ENCODE results near the gene RSRC1.
"Not testable (repeated sequence)": the region's sequence is repeated elsewhere in the genome, so short reads cannot be mapped to it uniquely, and the experiment has no call there.

The RSRC1 gene, protein sequence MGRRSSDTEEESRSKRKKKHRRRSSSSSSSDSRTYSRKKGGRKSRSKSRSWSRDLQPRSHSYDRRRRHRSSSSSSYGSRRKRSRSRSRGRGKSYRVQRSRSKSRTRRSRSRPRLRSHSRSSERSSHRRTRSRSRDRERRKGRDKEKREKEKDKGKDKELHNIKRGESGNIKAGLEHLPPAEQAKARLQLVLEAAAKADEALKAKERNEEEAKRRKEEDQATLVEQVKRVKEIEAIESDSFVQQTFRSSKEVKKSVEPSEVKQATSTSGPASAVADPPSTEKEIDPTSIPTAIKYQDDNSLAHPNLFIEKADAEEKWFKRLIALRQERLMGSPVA

DNA sequence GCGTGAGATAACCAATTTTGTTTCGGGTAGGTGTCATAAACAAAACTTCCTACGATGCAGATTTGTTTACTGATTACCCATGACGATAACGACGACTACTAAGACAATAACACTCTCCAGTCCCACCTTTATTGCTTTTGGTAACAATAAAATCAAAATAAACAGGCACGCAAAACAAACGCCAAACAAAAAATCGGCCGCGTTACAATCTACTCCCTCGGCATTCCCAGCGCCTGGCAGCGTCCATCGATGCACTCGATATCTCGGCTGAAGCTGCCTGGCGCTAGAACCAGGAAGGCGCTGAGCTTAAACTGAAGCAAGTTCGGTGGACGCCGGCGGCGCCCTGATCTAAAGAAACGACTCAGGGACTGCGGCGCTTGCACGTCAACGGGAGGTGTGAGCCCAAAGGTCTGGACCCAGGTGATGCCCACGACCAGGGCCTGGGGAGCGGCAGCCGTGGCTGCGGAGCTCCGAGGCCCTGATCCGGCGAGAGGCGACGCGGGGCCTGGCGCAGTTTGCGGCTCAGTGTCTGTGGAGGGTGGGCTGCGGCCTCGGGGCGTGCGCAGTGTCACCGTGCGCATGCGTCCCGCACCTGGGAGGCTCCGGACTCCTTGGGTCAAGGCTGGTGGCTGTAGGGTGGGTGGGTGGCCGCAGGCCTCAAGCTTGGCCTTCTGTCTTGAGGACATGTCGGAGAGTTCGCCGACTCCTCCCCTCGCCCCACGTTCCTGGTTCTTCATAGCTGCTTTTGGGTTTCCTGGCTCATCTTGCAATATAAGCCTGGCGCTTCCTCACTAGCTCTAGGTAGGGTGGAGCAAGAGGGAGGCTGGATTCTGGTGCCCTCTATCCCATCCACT is at the start of gene RSRC1:
RSRC1 (plus strand) TSS at position 286 of the 854 bp plus-strand sequence. CDS start 12,016 bp downstream, outside the sequence.
- DNase-seq = peak; percentile 72

DNA sequence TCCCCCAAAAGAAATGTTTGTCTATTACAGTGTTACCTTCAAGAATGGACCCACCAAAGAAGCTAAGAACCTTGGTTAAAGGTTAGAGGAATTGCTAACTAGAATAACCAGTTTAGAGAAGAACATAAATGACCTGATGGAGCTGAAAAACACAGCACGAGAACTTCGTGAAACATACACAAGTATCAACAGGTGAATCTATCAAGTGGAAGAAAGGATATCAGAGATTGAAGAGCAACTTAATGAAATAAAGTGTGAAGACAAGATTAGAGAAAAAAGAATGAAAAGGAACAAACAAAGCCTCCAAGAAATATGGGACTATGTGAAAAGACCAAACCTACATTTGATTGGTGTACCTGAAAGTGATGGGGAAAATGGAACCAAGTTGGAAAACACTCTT is 44.3 kb upstream of the RSRC1 start:
- DNase-seq = not testable (repeated sequence)

DNA sequence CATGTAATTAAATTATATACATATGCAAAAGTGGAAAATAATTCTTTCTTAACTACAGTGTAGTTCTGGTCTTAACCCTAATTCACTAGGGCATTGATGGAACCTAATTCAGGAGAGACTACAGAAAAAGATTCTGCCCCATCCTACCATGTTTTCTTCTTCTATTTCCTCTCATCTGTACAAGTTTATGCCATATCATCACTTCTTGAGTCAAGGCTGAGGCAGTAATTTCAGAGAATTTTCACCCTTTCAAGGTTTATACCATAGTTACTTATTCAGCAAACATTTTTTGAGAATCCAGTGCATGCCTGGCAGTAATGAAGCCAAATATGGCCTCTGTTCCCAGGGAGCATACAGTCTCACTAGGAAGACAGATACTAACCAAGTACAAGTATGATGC is 37.1 kb upstream of the RSRC1 start:
- no peak for DNase-seq

DNA sequence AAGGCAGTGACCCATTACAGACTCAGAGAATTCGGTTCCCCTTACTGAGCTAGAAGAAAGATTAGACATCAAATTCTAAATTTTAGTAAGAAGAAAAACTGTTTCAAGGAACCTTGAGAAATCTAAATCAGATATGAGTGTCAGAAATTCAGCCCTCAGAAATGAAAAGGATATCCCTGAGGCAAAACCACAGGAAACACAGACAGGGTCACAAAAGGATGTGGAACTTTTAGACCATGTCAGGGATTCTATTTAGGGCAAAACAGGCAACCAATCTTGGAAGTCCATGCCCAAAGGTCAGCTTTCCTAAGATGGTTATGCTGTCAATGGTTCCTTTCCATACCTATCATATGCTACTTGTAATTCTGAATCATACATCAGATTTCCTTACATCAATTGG is 35.3 kb upstream of the RSRC1 start:
- no peak for DNase-seq

DNA sequence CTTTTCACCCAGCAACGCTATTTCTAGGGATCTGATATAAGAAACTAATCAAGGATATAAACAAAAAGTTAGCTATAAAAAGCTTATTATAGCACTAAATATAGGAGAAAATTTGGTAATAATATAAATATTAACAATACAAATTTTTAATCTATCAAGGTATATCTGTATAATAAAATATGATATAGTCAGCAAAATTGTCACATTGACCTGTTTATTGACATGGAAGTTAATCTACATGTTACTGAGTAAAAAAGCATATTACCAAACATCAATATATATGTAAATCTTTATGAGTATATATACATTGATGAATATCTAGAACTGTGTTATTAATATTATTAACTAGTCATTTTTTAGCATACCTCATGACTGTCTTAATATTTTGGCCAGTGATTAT is 30.3 kb upstream of the RSRC1 start:
- no peak for DNase-seq

DNA sequence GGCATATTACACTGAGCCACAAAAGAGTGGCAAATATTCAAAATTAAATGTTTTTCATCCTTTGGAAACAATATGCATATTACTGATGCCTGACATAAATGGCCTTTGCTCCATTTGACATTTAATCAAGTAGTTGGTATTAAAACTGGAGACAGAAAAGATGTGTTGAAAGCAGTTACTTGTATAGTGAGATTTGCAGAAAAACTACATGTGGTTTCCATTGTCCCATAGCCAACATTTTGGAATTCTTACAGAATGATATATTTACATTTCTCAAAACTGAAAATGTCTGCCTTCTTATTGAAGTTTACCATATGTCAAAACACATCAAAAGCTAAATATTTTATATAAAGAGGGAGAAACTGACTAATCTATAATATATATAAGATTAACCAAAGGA is 25.2 kb upstream of the RSRC1 start:
- DNase-seq = no peak

DNA sequence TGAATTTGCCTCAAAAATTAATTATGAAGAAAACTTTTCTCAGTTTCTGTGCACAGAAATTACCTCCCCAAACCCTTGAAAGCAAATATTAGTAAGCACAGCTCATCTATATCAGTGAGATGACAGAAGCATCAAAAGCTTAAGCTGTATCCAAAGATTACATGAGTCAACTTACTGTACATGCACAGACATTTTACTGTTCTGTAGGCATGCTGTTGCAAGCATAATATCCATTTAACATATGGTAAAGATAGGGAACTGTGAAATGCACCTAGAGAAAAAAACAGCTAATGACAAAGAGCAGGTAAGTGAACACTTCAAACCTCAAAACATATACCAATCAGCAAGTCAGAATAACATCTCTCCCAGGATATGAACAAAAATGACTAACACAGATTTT is 24.5 kb upstream of the RSRC1 start:
- no peak for DNase-seq

DNA sequence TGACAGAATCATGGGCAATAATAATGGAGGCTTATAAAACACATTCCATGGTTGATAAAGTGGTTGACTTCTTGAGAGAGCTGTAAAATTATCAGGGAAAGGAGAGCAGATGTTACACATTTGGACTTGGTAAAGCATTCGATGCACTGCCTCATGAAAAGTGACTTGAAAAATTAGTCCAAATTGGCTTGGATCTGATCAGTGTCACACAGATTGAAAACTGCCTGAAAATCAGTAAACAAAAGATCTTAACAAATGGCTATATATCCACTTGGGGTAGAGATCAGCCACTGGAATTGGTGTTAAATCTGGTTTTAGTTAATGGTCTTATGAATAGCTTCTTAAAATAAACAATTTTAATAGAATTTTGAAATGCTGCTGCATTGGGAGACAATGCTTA is 24.0 kb upstream of the RSRC1 start:
- DNase-seq = no peak

DNA sequence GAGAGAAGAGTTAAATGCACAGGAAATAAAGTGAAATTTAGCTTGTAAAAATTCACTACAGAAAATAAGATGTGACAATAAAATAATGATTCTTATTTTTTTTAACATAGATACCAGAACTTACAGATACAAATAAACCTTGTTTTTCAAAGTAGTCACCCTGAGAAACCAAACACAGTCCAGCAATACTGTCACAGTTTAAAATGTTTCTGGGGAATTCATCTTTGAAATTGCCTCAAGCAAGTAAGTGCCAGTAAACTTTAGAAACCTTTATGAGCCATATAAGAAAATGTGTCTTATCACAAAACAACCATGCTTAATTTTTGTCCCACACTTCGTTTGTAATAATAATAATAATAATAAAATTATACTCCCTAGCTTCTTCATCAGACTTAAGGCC is 23.5 kb upstream of the RSRC1 start:
- no peak for DNase-seq

DNA sequence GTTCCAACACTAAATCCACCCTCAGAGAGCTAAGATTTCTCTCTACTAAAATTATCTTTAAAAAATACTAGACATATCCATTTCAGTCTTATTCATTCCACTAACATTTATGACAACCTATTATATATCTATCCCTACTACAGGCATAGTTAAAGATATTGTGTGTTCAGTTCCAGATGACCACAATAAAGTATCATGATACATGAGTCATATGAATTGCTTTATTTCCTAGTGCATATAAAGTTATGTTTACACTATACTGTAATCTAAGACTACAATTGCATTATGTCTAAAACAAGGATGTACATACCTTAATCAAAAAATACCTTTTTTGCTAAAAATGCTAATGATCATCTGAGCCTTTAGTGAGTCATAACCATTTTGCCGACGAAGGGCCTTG is 23.1 kb upstream of the RSRC1 start:
- DNase-seq = no peak

DNA sequence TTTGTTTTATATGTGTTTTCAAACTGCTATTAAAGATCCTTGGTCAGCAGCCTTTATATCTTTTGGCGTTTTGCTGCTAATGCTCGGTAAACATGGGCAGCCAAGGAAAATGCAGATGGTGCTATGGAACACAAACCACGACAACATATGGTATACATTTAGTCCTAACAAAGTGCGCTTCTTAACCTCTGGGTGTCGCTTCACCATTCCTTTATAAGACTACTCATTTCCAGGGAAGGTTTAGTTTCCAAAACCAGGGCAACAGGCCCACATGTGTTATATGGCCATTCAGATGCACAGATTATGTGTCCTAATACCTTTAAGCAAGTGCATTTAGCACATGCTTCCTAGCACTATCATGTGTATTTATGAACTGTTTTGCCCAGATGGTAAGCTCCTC is 18.4 kb upstream of the RSRC1 start:
- no peak for DNase-seq

DNA sequence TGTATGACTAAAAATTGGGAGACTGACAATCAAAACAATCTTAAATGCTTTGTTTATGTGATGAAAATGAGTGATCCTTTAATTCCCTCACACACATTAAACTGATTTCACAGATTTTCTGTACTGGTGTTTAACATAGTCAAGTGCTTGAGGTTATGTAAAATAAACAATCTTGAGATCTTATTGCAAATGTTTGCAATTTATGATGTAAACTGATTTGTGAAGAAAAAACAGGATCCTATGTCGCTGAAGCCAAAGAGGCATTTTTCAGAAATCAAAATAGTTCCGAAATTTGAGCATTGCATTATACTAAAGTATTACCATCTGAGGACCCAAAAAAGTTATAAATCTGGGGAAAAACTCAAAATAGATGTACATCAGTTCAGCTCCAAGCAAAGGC is 16.4 kb upstream of the RSRC1 start:
- no peak for DNase-seq

DNA sequence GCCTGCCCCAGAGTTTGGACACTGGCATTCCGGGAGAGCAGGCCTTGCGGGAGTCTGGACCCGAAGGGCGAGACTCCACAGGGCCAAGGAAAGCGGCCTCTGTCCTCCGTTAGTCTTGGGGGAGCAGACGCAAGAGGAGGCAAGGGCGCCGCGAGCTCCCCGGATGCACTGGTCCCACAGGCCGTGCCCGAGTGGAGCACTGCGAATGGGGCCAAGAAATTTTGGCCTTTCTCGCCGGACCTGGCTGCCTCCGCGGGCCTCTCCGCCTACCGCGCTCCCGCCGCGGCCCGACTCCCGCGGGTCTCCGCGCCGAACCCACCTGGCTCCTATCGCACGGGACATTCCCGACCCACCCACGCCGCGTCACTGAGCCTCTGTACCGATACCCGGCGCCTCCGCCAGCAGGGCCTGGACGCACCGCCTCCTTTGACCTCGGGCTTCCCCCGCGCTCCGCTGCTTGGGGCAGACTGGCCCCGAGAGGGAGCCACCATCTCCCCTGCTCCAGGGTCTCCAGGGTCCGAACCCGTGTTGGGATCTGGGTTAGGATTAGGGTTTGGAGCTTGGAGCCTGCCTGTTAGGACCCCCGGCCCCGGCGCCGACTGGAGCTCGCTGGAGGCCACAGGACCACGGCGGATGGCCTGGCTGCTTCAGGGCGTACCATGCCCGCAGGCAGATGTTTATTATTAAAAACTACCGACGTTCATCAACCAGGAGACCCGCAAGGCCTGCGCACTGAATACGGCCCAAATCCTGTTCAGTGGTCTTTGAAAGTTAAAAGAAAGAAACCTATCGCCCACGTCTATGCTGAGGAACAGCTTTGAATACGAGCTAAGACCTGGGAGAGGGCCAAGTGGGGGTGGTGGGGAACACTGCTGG is 15.4 kb upstream of the RSRC1 start:
- no peak for DNase-seq

DNA sequence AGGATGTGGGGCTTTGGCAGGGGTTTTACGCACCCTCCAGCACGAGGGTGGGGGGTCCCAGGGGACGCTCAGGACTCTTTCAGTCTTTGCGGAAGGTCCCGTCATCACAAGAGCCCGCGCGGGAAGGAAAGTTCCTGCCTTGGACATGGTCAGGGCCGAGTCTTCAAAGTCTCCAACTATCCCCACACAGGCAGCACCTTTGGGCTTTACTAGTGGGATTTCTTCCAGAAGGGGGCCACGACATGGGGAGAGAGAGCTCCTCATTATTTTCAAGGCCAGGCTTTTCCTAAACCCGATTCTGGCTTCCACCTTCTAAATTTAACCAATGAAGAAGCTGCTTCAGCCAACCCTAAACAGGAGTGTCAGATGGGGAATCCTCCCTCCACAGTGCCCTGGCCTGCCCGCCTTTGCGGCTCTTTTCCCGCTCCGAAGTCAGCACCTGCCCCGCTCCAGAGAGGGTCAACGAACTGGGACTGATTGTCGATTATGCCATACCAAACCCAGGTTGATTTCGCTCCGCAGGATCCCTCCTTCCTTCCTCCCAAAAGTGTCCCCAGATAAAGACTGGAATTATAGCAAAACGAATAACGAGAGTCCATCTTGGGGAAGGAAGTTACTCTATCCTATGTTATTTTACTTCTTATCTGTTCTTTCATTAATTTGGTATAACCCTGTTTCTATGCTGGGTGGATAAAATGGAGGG is 14.6 kb upstream of the RSRC1 start:
- DNase-seq = no peak

DNA sequence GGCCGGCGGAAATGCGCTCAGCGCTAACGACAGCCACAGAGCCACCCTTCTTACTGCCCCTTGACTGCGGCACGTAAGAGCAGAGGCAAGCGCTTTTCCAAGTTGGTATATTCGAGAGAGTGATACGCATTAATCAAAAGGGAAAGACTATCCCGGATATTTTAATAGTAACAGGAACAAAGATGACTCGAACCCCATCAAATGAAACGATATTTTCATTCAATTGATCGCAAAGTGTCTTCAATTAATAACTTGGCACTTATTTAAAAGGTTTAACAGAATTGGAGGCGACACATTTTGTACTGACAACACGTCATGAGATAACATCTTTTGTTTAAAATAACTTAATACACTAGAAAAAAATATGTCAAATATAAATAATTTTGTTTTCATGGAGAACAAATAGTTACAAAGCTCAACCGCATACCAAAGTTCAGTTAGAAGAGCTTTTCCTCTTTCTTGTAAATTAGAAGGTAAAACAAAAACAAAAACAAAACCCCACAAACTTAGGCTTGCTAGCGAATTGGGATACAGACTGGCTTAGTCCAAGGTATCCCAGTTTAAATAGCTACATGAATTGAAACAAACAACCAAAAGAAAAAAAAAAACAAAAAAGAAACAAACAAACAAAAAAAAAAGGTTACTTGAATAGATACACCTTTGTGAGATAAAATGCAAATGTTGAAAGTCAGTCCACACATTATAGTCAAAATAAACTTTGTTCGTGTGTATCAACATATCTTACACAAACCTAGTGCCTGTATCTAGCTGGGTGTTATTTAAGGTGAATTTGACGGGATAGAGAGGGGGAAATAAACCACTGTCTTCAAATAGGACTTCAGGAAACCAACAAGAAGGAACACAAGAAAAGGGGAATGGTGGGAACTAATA is 13.8 kb upstream of the RSRC1 start:
- DNase-seq = no peak

DNA sequence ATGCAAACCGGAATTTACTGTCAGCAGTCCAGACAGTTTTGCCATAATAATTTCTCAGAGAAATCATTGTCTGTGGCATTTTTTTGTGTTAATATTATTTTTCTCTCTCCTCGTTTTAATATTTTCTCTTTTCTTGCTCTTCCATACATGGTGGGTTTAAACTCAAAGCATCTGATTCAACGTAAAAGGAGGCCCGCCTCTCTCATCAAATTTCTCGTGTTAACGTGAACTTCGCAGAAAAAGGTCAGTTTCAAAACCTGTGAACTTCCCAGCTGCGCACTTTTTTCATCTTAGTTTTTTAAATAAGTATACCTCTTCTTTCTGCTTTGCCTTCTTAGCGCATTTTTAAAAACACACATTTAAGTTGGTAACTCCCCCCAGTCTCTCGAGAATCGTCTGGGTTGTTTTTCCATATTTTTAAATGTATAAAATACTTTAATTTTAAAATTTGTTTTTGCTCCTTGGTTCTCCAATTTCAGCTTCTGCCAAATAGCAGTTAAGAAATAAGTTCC is 12.8 kb upstream of the RSRC1 start:
- no peak for DNase-seq

DNA sequence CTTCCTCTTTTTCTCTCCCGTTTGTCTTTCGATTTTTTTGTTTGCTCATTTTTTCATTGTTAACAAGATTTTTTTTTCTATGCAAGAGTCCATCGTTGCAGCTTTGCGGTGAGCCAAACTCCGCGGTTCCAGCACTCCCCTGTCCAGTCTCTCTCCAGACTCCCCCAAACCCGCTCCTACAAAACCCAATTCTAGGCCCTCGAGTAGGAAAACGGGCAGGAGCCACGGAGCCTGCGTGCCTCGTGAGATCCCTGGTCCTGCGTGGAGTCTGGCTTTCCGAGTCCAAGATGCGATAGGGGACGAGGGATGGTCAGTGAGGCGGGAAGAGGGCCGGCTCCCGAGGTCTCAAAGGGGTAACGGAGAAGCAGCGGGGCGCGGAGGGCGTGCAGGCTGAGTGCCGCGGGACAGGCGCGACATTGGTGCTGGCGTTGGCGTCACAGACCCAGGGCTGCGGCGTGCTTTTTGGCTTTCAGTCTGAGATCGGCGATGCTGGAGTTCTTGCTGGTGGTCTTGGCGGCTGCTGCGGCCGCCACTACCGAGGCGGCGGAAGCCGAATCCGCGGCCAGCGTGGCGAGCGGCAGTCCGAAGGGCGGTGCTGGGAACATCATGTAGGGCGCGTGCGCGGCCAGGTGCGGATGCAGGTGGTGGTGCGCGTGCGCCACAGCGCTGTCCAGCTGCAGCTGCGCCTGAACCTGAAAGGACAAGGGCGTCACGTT is 12.1 kb upstream of the RSRC1 start:
- DNase-seq = peak; percentile 50 to 64

DNA sequence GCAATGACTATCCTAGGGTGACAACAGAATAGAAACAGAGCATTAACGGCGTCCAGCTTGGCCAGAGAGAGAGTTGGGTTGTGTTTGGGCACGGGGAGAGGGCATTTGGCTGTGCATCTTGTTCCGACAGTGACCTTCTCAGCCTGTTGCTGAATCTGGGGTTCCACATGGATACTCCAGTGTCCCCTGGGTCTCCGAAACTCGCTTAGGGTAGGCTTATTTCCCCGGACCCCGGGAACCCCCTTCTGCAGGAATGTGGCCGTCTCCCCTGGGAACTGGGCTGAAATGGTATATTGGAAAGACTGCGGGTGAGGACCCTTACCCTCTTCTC is 11.6 kb upstream of the RSRC1 start:
- no peak for DNase-seq

DNA sequence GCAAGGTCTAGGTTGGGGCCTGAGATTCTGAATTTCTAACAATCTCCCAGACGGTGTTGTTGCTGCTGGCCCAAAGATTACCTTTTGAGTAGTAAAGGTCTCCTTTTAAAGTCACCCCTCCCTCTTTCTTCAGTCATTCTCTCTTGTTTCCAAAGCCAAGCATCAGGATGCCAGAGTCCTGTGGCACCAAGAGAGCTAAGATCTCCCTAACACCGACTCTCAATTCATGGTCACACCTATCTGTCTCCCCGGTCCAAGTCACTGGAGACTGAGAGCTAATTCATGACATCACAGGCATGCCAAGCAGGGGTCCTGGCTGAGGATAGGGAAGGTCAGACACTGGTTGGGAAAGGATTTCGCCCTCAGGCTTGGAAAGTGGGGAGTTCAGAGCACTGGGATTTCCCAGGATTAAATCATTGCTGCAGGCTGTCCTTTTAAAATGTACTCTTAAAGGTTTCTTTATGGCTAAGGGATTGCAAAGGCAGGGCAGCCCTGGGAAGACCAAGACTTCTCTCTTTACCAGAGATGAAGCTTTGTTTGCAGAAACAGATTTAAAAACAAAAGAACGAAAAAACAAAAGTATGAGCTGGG is 11.0 kb upstream of the RSRC1 start:
- DNase-seq = no peak

DNA sequence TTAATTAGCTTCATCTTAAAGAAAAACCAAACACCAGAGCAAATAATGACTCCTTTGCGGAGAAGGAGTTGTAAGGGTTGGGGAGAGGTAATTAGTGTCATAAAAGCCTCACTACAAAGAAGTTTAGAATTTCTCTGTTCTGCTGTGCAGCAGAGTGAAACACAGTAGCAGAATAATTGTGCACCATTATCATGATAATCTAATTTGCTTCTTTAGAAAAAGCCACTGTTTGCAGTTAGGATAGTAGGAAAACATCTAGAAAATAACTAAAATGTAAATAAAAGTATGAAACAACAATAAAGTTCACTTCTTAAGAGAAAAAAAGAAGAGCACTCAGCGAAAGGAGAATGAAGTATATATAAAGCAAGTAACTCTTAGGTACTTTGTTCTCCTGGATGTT is 9.2 kb upstream of the RSRC1 start:
- DNase-seq = no peak

All from stimulated activated CD4-positive, alpha-beta T cell treated with anti-CD3 and anti-CD28 coated beads, Interleukin-4, amount 100 ng/mL, for 4 hours (primary cell).